ENCODE data around the gene MLLT1.

The MLLT1 gene

GRCh38 chr19:6233827-6234511 is 45.8 kb downstream of the MLLT1 start:
- no peak for DNase-seq

GRCh38 chr19:6233056-6233826 is 46.5 kb downstream of the MLLT1 start:
- no peak for DNase-seq

DNA sequence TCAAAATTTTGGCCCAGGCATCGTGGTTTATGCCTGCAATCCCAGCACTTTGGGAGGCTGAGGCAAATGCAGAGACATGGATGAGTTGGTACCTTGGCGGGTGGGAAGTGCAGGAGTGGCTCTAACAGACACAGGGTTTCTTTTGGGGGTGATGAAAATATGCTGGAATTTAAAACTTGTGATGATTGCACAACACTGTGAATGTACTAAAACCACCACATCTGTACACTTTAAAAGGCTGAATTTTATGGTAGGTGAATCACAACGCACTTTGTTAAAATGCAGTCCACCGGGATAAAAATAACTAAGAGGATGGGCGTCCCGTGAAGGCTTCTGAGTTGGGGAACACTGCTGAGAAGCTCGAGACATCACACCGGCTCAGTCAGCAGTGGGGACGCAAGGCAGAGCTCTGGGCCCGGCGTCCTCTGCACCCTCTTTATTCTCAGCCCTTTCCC is 47.1 kb downstream of the MLLT1 start:
- DNase-seq, result no peak

DNA sequence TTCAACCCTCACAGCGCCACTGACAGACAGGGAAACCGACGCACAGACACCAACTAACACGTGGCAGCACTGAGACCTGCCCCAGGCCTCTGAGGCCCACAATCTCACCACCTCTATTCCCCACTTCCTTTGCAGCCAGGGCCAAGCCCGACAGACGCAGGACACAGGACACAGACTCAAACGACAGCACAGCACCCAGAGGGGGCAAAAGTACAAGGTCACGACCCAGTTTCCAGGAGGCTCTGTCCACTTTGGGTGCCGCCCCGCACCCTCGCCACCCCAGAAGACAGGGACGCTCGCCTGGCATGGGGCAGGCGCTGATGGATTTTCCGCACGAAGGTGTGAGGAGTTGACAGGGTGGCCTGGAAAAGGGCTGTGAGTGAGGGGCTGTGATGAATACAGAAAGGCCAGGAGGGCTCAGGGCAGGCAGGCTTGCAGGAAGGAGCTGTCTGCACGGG is 48.8 kb downstream of the MLLT1 start:
- no peak for DNase-seq

- no peak for DNase-seq
These were observed 49.6 kb downstream of the MLLT1 start for GRCh38 chr19:6229951-6230712.

DNA sequence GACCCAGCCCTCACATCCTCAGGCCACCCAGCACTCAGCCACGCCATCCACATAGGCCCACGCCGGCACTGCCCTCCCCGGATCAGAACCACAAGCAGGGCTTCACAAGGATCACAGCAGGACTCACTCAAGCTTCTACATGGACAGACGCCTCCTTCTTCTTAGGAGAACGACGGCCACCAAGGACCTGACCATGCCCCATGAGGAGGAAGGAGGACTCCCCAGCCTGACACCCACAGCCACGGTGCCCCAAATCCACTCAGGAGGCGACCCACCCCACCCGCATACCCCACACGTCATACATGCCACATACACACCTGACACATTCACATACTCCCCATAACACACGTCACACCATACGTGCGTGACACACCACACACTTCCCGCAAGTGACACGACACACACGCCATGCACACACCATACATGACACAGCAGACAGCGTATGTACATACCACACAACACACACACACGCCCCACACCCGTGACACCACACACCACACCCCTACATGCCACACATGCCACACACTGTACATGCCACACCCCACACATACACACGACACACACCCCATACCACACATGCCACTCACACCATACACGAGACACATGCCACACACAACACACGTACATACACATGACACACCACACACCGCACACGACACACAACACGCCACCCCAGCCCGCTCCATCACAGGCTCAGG is 50.4 kb downstream of the MLLT1 start:
- DNase-seq, result no peak

- DNase-seq, result no peak
These were observed 51.1 kb downstream of the MLLT1 start for GRCh38 chr19:6228551-6229215.

- DNase-seq, result no peak
These were observed 51.8 kb downstream of the MLLT1 start for GRCh38 chr19:6227936-6228325.

GRCh38 chr19:6227156-6227935 is 52.4 kb downstream of the MLLT1 start:
- DNase-seq, result no peak

DNA sequence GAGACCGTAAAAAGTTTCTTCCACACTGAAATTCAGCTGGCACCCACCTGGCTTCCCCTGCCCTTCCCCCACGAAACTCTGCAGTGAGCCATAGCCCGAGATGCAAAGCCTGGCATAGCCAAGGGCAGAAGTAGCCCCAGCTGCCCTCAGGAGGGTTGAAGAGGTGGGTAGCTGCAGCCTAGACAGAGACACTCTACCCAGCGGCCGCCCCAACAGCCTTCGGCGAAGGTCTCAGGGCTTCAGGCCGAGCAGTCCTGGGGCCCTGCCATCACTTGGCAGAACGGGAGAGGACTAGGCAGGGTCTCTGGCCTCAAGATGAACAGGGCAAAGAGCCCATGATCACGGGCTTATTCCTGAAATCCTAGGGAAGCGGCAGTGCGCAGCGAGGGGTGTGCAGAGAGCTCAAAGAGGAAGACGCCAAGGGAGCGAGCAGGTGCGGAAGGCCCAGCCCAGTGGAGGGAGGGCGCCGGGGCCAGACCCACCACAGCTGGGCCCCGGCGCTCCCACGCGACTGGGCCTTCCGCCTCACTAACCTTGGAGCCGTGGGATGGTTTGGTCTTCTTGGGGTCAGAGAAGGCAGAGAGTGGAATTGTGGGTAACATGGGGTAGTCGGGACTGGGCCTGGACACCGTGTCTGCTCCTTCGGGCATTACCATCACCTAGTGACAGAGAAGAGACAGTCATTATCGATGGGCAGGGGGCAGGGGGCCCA is 53.2 kb downstream of the MLLT1 start:
- no peak for DNase-seq

DNA sequence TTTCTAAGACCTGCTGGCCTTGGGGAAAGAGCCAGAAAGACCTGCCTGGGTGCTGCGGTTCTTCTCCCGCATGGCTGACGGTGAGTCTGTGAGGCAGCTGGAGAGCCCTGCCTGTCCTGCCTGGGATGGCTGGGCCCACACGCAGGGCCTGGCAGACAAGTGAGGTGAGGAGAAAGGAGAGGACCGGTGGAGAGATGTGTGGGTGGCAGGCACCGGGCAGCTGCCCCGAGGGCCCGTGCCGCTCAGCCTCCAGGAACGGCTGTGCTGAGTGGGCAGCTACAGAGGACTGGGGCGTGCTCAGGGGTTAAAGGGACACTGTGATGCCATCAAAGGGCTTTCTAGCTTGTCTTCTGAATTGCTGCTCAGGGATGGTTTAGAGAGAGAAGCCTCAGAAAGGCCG is 53.8 kb downstream of the MLLT1 start:
- DNase-seq, result no peak

GRCh38 chr19:6225232-6225865 is 54.4 kb downstream of the MLLT1 start:
- no peak for DNase-seq

- no peak for DNase-seq
These were observed 55.5 kb downstream of the MLLT1 start for GRCh38 chr19:6224308-6224675.

DNA sequence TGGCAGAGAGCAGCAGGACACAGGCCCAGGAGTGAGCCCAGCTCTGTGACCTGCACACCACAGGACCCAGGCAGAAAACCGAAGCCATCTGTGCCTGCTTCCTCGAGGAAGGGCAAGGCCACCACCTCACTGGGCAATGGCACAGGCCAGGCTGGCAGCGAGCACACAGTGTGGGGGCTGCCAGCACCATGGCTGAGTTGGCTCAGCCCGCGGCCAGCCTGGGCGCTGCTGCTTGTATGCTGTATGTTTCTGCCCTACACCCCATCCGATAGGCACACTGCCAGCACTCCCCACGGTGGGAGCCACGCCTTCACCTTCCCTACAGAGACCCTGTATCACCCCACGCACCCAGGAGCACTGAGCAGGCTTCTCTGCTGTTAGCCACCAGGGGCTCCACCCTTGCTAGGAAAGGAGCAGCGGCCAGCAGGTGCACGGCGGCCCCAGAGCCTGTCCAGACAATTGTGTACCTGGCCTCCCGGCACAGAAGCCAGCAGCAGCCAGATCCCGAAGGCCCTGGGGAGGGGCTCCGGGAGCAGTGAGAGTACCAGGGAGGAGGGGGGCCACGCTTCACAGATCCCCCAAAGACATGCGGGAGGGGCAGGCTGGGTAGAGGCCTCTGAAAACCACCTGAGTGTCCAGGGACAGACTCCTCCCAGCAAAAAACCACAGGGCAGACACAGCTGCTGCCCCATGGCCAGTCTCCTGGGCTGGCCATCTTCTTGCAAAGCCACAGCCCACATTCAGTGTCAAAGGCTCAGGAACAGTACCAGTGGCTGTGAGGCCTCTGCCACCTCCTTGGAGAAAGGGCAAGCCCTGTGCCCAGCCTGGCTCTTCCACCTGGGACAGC is 56.1 kb downstream of the MLLT1 start:
- DNase-seq, result no peak

GRCh38 chr19:6222884-6223283 is 56.9 kb downstream of the MLLT1 start:
- no peak for DNase-seq

- DNase-seq, result no peak
These were observed 57.7 kb downstream of the MLLT1 start for GRCh38 chr19:6221878-6222746.

DNA sequence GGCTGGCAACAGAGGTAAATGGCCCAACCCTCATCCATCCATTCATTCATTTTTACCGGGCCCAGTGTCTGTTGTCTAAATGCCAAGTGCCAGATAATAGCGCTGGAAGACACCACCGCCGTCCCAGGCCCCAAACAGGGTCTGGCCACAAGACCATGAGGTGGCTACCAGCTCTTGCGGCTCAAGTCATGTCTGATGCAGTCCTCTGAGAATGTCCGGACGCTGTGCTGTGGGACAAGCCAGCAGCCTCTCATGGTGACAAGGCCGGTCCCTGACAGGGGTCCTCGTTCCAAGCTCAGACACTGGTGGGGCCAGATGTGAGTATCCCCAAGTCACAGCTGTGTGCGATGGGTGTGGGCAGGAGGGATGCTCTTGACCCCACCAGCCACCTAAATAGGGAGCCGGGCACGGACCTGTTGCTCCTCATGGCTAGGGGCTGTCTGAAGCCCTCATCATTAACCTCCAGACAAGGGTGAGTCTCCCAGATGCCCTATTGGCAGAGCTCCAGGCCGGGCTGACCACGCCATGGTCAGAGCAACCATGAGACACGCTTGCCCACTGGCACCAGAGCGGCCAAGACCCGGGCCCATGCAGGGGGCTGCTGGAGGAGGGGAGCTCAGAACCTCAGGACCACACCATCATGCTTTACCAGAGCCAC is 58.4 kb downstream of the MLLT1 start:
- DNase-seq, result no peak

Data from NCI-H1694 treated with DMSO at 0.1 percent for 48 hours (cell line).